H7 (cell line): ENCODE results near the gene TLR7. TPM values are rescaled to one million over a fixed set of nuclear protein-coding genes. Genes with fewer than 3 reads are reported as not detected.

Experiments used
- DNase-seq: peaks from one replicate; pipeline ENCODE4 v3.0.0; 2012
- H3K27me3 ChIP-seq: 2 replicates; pipeline ENCODE4 v1.6.0; 2011; ENCODE audit warnings: mild to moderate bottlenecking, low read length; ENCODE audit not compliant: control insufficient read depth, insufficient read depth
- H3K36me3 ChIP-seq: replicated peaks from 2 replicates; pipeline ENCODE4 v1.5.1; 2011; ENCODE audit warnings: low read length; ENCODE audit not compliant: control insufficient read depth, insufficient read depth
- H3K4me3 ChIP-seq: 2 replicates; pipeline ENCODE4 v1.5.1; 2011; ENCODE audit warnings: low read depth, mild to moderate bottlenecking, control low read depth, low read length, moderate library complexity; ENCODE audit not compliant: insufficient read depth
- total RNA-seq: library from RNA; depleted of rRNA; stranded (reverse); fragments of >200 nt; shearing (Covaris generic); gene quantifications from 2 replicates; pipeline ENCODE4 v1.2.3, GENCODE V29; 2014; rRNA removed

The TLR7 gene
- total RNA-seq, result not detected in 2 replicates

DNA sequence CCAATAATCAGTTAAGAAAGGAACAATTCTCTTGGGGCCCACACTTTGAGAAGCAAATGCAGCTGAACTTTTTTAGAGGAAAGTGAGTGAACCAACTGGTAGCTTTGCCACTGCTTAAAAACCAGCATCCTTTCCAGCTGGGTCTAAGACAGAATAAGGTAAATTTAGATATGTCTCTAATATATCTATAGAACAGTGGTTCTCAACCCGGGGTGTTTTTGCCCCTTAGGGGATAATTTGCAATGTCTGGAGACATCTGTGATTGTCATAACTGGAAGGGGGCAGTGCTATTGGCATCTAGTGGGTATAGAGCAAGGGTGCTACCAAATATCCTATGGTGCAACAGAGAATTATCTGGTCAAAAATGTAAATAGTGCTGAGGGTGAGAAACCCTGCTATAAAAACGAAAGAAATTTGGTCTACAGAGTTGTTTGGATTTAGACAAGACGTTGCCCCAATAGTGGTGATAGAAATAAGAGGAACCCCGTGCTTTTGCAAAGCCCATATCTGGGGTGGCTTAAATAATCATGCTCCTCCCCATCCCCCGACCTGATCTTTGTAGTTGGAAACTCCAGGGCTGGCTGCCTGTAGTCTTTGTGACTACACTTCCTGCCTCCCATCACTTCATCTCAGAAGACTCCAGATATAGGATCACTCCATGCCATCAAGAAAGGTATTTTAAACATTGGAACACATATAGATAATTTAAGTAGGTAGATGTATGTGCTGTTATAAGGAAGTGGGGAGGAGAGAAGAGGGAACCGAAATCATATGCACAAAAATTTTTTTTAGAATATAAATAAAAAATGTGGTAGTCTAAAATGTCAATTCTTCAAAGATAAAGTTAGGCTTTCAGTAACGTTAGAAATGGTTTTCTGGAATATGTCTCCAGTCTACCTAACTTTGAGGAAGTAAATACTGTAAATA lies at the start of gene TLR7:
TSS of gene TLR7 (plus strand) at position 622 of the 927 bp plus-strand sequence. CDS start 507 bp downstream, outside the sequence.
- Histone ChIP-seq H3K4me3 (no peak within 1 kb of the TSS), H3K27me3 (no peaks in the 10 kb centered on the region)

DNA sequence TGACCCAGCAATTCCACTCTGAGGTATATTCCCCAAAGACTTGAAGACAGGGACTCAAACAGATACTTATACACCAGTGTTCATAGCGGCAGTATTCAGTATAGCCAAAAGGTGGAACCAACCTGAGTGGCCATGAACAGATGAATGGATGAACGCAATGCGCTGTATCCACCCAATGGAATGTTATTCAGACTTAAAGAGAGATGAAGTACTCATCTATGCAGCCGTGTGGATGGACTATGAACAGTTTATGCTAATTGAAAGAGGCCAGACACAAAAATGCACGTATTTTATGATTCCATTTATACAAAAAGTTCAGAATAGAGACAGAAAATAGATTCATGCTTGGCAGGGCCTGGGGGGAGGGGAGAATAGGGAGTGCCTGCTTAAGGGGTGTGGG lies 49.3 kb upstream of the TLR7 start:
- DNase-seq, result no peak
- peaks cover 16% of the 10 kb centered on the region for H3K36me3 ChIP-seq
- no peaks in the 10 kb centered on the region for H3K27me3 ChIP-seq
- H3K4me3 ChIP-seq, result no peak overlapping the region

More for the DNA sequence above, at the start of gene TLR7:
- H3K36me3 ChIP-seq, result no peaks in the 10 kb centered on the region
- no peak for DNase-seq

DNA sequence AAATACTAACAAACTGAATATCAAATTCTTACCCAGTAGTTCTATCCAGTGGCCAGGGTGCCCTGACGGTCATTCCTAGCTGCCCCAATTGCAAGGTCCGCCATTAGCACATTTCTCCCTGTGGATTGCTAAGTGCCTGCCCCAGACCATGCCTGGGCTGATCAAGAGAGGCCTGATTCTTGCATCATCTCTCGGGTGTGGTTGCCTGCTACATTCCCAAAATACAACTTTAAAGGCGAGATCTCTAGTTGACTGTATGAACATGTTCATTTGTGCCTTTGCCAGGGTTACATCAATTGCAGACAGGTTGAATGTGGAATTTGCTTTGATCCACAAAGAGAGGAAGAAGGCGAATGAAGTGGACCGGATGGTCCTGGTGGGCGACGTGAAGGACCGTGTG lies 47.6 kb upstream of the TLR7 start:
- Histone ChIP-seq H3K36me3 (peaks cover 18% of the 10 kb centered on the region), H3K4me3 (no peak overlapping the region), H3K27me3 (no peaks in the 10 kb centered on the region)
- no peak for DNase-seq

DNA sequence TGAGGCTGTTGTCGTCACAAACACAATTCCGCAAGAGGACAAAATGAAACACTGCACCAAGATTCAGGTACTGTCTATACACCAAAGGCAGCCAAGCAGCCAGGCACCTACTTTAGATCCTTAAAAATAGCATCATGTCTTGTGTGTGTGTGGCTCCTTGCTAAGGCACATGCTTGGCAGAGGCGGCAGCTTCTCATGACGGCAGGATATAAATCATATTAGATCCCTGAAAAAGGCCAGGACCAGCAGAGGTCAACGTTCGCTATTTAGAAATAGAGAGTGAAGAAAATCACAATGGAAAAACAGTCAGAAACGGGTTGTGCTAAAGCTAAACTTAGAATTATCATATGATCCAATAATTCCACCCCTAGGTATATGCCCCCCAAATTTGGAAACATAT lies 46.1 kb upstream of the TLR7 start:
- DNase-seq, result no peak
- no peak overlapping the region for H3K4me3 ChIP-seq
- H3K36me3 ChIP-seq, result peaks cover 17% of the 10 kb centered on the region
- no peaks in the 10 kb centered on the region for H3K27me3 ChIP-seq

DNA sequence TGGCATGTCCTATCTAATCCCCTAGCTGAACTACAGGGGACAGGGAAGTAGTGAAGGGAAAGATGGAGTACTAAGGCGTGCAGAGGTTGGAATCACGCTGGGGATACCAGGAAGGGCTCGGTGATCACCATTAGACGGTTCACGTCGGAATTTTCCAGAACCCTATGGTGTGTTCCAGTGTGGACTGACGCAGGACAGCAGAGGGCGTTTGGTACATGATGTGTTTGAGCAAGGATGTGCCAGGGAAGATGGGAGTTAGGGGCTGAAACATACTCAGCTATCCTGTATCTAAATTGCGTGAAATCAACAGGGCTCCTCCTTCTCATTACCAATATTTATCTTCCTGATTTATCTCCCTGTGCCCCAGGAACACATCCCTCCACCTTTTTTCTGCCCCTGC lies 41.9 kb upstream of the TLR7 start:
- Histone ChIP-seq H3K27me3 (no peaks in the 10 kb centered on the region), H3K36me3 (peaks cover 10% of the 10 kb centered on the region), H3K4me3 (no peak overlapping the region)
- DNase-seq, result no peak

DNA sequence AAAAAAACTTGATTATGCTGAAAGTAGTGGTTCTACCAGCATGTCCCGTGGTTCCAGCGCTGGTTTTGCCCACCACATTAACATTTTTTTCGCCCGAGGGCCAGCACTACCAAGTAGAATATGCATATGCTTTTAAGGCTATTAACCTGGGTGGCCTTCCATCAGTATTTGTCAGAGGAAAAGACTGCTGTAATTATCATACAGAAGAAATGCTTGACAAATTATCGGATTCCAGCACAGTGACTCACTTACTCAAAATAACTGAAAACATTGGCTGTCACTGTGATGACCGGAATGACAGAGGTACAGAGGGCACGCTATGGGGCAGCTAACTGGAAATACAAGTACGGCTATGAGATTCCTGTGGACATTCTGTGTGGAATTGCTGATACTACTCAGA lies 41.1 kb upstream of the TLR7 start:
- DNase-seq, result no peak
- H3K27me3 ChIP-seq, result no peaks in the 10 kb centered on the region
- no peak overlapping the region for H3K4me3 ChIP-seq
- H3K36me3 ChIP-seq, result peaks cover 7% of the 10 kb centered on the region

DNA sequence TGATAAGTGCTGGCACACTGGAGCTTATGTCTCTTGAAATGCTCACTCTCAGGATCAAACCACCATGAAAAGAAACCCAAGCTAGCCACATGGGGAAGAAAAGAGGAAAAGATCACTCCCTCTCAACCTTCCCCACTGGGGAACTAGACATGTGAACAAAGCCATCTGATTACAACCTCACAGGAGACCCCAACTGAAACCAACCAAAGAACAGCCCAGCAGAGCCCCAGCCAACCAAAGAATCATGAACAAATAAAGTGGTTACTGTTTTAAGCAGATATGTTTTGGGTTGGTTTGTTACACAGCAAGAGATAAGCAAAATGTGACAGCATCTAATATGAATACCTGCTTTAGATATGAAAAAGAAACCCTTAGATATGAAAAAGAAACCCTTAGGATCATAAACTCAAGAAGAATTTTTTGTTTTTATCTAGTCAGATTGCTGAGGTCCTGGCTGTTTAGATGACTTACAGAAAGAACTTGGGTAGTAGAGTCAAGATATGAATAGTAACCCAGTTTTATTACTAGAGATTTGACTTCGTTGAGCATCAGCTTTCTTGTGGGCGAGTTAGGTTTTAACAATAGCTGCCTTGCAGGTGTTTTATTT lies 23.7 kb upstream of the TLR7 start:
- no peak overlapping the region for H3K4me3 ChIP-seq
- no peaks in the 10 kb centered on the region for H3K27me3 ChIP-seq
- no peak for DNase-seq
- H3K36me3 ChIP-seq, result no peaks in the 10 kb centered on the region

DNA sequence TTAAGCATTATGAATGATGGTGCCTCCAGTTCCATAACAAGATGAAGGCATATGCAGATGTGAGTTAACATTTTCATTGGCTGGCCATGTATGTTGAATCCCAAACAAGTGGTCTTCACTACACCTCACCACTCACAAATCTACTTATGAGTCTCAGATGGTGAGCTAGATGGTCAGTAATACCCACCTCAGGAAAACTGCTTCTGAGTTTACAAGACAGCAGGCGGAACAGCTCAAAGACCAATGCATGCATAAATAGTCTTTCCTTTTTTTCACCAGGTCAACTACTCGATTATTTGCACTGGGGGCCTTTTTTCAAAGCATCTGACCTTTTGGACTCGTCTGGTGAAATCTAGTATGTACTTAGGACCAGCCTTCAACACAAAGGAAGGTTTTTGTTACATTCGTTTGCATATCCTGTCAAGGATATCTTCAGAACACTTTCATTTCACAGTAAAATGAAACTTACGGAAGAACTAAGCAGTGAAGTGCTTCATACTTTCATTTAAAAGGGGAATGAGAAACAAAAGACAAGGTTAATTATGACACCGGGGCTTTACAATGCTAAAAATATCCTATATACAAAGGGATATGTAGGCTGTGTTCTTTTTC lies 23.1 kb upstream of the TLR7 start:
- Histone ChIP-seq H3K36me3 (no peaks in the 10 kb centered on the region), H3K4me3 (no peak overlapping the region), H3K27me3 (no peaks in the 10 kb centered on the region)
- no peak for DNase-seq

DNA sequence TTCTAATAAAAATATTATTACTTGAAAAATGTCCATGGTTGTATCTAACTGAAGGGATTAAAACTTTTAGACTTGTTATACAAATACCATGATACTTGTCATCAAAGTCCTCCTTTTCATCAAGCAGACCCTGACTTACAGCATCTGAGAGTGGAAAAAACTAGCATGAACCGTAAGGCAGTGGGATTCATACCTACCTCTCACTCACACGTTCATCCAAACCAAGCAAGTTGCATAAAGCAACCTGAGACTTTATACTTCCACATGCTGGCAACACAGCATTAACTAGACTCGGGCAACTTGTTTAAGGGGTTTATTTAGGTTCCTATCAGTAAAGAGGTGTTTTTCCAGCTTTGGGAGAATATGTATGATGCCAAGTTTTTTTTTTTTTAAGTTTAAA lies 22.6 kb upstream of the TLR7 start:
- DNase-seq, result no peak
- Histone ChIP-seq H3K4me3 (no peak overlapping the region), H3K36me3 (no peaks in the 10 kb centered on the region), H3K27me3 (no peaks in the 10 kb centered on the region)

DNA sequence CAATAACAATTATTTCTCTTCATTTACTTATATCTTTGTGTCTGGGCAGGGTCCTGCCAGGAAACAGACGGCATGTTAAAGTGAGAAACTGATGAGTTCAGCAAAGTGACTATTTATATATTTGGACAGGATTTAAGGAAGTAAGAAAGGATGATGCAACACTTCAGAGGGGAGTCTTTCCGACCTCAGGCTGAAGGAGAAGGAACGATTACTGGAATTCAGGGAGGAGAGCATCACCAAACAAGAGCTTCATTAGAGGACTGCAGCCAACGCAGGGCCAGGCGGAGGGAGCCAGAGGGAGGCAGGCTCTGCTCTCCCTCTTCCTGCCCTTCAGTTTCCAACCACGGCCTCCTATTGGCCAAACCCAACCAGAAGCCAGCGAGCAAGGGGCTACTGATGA lies 1.5 kb upstream of the TLR7 start:
- no peak overlapping the region for H3K4me3 ChIP-seq
- H3K27me3 ChIP-seq, result no peaks in the 10 kb centered on the region
- no peaks in the 10 kb centered on the region for H3K36me3 ChIP-seq
- peak; percentile 17 for DNase-seq

DNA sequence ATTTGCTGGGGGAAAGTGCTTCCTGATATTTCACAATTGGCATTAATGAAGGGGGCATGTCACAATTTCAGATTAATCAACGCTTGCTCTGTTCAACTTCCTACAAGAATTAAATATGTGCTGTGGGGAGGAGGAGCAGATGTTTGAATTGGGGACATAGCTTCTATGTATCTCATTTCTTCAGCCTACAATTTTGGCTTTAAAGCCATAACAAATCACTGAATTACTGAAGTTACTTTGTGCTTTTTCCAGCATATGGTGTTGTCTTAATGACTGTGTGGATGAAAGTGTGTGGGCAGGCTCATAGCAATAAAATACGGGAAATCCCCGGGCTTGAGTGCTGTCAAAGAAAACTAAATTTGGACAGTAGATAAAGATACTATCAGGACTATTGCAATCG lies 813 bp downstream of the TLR7 start:
- no peak for DNase-seq
- Histone ChIP-seq H3K4me3 (no peak overlapping the region), H3K27me3 (no peaks in the 10 kb centered on the region), H3K36me3 (no peaks in the 10 kb centered on the region)

DNA sequence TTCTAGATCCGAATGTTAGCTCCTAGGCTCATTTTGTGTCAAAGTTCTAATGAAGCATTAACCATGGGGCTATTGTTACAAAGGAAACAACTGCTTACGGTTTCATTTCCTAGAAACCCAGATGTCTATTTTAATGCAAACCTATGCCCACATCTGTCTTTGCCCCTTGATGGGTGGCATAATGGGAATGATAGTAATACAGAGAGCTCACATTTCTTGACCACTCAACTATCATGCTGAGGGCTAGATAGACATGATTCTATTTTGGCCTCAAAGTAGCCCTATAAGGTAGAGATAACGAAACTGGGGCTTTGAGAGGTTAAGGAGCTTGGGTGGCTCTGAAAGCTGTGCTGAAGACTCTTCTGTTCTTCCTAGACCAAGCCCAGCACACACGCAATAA lies 1.9 kb downstream of the TLR7 start:
- H3K4me3 ChIP-seq, result no peak overlapping the region
- no peaks in the 10 kb centered on the region for H3K36me3 ChIP-seq
- no peaks in the 10 kb centered on the region for H3K27me3 ChIP-seq
- no peak for DNase-seq

DNA sequence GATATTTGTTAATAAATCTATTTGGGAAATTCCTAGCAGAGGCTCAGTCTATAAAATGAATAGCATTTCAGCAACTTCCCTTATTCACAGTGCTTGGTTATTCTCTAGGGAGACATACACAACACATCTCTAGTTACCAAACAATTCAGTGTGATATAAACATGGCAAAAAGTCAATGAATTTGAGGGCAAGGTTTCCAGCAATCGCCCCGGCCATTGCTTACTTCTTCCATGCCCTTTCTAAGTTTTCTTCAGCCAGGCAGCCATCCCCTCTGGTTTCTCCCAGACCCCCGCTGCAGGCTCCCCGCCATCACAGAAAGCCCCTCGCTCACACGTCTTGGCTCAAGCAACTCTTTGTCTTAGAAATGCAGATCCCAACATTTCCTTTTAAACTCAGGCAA lies 4.4 kb downstream of the TLR7 start:
- Histone ChIP-seq H3K27me3 (no peaks in the 10 kb centered on the region), H3K36me3 (no peaks in the 10 kb centered on the region), H3K4me3 (no peak overlapping the region)
- no peak for DNase-seq

DNA sequence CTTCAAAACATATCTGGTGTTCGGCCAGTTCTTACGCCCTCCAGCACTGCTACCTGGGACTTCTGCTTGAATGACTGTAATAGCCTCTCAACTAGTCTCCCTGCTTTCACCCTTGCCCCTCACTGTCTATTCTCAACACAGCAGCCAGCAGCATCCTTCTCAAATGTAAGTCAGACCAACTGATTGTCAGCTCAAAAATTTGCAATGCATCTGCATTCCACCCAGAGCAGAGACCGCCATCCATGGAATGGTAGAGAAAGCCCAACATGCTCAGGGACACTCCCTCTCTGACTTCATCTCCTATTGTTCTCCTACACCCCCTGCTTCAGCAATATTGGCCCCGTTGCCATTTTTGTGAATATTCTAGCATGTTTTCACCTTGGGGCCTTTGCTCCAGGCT lies 5.9 kb downstream of the TLR7 start:
- no peak for DNase-seq
- Histone ChIP-seq H3K27me3 (no peaks in the 10 kb centered on the region), H3K36me3 (no peaks in the 10 kb centered on the region), H3K4me3 (no peak overlapping the region)

DNA sequence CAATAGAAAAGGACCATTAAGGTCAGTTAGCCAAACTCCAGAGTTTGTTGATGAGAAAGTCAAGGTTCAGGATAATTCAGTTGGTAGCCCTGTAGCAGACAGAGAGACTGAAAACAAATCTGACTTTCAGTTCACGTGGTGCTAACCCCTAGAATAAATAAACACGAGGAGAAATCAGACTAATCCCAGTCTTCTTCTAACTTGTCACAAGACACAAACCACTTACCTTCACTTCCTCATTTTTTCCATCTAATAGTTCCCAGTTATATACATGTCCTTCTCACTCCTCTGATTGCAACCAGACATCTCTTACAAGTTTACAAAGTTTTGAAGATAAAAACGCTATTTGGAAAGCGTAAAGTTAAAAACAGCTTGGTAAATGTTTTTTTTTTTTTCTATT lies 7.7 kb downstream of the TLR7 start:
- no peak overlapping the region for H3K4me3 ChIP-seq
- H3K36me3 ChIP-seq, result no peaks in the 10 kb centered on the region
- no peaks in the 10 kb centered on the region for H3K27me3 ChIP-seq
- no peak for DNase-seq
